Stimulated activated CD4-positive, alpha-beta T cell treated with anti-CD3 and anti-CD28 coated beads, Interleukin-2, amount 100 ng/mL, for 48 hours (primary cell): ENCODE results near the gene SRSF12.
"Not testable (repeated sequence)": the region's sequence is repeated elsewhere in the genome, so short reads cannot be mapped to it uniquely, and the experiment has no call there.

Source experiments
- DNase-seq, 2 donors: peaks; one replicate each; pipeline ENCODE4 v3.0.0-alpha.2; 2020

The SRSF12 gene

GRCh38 chr6:89128256-89128671, 10.4 kb upstream of the SRSF12 start:
- not testable (repeated sequence) for DNase-seq

DNA sequence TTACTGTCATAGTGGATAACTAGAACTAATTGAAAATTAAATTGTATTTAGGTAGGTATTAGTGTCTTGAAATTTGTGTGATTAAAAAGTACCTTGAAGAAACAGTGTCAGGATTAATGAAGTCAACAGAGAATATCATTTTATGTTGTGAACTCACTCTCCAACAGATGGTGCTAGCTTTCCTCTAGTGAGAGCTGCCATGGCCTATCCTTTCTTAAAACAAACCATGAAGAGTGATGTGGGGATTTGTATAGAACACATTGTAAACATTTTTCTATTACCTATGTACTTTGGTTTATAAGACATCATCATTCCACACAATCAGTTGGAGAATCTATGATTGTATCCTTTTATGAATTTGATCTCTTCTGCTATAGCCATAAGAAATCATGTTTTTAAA, 4.8 kb upstream of the SRSF12 start:
- no peak for DNase-seq

DNA sequence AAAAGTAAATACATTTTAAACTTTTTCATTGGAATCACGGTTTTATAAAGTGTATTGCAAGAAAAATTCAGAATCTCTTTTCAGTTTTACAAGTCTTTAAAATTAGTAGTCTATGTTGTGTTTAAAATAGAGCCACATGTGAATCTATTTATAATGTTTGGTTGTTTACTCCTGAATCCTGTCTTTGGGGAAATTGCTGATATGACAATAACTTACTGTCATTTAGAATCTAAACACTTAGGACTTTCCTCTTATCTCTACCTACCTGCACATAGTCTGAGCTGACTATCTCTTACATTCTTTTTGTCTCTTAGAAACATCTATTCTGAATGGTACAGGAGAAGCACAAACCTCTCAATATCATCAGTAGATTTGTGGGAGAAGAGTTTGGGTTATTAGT, 4.1 kb upstream of the SRSF12 start:
- DNase-seq, result no peak

- no peak for DNase-seq
These were observed 2.5 kb upstream of the SRSF12 start for GRCh38 chr6:89120371-89120770.

- no peak for DNase-seq
These were observed 1.1 kb upstream of the SRSF12 start for GRCh38 chr6:89118931-89119330.

GRCh38 chr6:89116702-89117101, 1.2 kb downstream of the SRSF12 start:
- no peak for DNase-seq

- DNase-seq, result no peak
These were observed 5.9 kb downstream of the SRSF12 start for GRCh38 chr6:89111933-89112332.

GRCh38 chr6:89110284-89110683, 7.6 kb downstream of the SRSF12 start:
- no peak for DNase-seq

DNA sequence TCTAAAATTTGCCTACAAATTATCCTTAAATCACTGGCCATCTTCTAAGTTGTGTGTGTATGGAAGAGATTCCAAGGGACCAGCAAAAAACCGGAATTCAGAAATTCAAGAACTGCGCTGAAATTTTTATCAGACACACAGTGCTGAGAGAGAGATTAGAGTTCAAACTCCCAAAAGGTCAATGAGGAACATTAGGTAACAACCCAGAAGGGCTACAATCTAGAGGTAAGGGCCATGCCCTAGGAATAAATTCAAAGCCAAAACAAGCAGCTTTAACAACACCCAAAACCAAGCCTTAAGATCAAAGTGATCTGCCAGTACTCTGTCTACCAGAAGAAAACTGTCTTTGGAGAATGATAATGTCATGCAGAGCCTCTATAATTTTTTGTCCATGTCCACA, 17.8 kb downstream of the SRSF12 start:
- no peak for DNase-seq

- no peak for DNase-seq
These were observed 19.4 kb downstream of the SRSF12 start for GRCh38 chr6:89098461-89098860.

GRCh38 chr6:89087881-89088280, 30.0 kb downstream of the SRSF12 start:
- DNase-seq, result no peak

- no peak for DNase-seq
These were observed 32.3 kb downstream of the SRSF12 start for GRCh38 chr6:89085409-89086205.

DNA sequence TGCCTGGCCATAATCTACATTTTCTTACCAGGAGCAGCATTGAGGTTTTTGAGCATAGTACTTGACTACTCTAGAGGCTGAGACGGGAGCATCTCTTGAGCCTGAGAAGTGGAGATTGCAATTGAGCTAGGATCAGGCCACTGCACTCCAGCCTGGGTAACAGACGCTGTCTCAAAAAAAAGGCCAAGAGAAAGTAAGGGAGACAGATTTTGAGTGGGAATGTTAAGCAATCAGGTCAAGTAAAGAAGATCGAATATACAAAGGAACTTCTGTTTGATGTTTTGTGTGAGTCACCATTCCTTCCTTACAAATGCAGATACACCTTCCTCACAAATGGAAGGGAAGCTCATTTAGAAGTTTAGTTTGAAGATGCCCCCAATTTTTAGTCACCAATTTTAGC, 32.9 kb downstream of the SRSF12 start:
- DNase-seq, result no peak

DNA sequence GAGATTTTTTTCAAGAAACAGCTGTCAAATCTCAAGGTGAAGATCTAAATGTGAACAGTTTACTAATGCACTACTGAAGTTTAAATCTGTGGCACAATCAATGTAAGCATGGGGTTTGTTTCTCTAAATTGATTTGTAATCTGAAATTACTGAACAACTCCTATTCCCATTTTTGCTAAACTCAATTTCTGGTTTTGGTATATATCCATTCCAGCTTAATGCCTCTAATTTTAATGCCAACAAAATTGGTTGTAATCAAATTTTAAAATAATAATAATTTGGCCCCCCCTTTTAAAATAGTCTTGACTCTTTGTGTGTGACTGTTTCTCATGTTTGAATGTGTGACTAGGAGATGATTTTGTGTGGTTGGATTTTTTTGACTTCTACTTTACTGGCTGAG, 33.3 kb downstream of the SRSF12 start:
- no peak for DNase-seq

DNA sequence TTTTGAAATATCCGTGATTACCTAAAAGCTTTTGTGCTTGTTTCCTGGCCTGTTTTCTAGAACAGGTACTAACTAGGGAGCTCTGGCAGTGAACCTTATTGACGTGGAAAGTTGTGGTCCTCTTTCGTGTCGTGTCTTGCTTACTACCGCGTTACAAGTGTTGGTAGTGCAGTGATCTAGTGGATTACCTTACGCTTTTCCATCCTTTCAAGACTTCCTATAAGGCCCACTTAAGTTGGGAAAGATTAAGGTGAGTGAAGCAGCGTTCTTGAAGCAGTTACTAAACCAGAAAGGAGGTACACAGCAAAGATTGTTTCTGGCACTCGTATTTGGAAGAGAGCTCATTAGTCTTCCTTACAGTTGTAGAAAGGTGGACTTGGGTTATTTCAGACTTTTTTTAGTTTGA, 35.4 kb downstream of the SRSF12 start:
- DNase-seq, result no peak

GRCh38 chr6:89081423-89082322, 36.2 kb downstream of the SRSF12 start:
- DNase-seq, result peak; percentile 99

DNA sequence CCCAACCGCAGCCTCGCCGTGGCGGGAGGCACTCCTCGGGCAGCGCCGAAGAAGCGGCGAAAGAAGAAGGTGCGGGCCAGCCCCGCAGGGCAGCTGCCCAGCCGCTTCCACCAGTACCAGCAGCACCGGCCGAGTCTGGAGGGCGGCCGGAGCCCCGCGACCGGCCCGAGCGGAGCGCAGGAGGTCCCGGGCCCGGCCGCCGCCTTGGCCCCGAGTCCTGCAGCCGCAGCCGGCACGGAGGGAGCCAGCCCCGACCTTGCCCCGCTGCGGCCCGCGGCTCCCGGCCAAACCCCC, 36.8 kb downstream of the SRSF12 start:
- DNase-seq, result no peak

DNA sequence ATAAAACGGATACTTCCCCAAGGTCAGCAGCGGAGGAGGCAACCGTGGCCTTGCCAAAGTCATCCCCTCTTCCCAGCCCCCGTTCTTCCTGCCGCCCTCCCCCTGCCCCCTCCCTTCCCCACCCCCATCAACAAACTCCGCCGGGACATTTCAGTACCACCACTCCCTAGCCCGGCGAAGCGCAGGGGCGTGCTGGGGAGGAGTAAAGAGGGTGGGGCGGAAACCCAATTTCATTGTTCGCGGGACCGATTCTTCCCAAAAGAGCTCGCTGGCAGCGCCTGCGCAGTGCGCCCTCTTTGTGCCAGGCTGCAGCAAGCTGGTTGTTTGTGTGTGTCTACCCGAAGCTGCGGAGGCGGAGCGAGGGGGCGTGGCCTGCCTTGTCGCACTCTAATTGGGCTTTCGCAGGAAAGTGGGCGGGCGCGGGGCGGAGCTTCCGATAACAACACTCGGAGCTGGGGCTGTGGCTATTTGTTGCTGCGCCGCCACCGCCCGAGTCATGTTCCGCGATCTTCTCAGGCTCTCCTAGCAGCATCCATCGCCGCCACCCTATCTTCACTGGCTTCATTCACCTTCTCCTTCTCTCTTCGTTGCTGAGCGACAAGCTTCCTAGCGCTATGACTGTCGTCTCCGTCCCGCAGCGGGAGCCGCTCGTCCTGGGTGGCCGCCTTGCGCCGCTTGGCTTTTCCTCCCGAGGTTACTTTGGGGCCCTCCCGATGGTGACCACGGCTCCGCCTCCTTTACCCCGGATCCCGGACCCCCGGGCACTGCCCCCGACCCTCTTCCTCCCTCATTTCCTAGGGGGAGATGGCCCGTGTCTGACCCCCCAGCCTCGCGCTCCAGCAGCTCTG, 37.4 kb downstream of the SRSF12 start, which contains the start of gene PNRC1:
Gene PNRC1, plus strand, starts transcription at position 471 of the 848 bp plus-strand sequence. Its CDS starts 144 bp downstream, at position 615.
- DNase-seq, result peak; percentile 100

DNA sequence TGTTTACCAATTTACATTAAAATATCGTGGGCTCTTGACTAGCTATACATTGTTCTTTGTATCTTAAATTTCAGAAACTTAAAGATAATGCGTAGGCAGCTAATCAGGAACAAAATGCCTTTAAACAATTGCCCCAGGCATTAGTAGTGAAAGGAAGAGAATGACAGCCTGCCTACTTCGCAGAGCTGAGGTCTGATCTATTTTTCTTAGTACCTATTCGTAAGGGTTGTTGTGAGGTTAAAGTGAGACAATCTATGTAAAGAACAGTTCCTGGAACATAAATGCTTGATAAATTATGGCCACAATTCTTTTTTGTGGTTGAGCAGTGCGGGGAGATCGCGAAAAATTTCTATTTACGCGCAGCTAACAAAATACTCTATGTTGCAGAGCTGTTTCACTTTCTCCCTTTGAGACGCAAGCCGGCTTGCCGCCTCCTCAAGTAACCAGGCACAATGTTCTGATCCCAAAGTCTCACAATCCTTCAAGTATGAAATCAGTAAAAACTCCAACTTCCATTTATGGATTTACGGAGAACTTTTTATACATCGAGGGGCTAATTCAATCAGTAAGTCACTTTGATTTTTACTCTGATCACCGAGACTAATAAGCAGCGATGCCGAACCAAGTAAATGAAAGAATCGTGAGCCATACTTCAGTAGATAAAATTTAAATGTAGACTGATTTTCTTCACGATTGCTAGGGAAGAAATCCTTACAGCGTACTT, 38.2 kb downstream of the SRSF12 start:
- DNase-seq, result no peak

DNA sequence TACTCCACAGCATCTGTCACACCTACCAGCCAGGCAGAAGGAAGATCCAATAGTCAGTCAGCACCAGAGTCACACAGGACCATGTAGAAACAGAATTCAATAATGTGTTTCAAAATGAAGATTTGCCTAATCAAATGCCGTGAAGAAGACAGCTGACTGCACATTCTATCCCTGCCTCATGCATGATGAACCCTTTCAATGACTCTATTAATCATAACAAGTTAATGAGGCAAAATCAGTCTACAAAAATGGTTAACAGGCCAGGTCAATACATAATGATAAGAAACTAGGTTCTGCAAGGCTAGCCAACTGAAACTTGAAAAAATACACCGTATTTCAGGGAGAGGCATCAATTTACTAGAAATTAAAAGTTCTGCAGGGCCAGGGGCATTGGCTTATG, 44.0 kb downstream of the SRSF12 start:
- no peak for DNase-seq

DNA sequence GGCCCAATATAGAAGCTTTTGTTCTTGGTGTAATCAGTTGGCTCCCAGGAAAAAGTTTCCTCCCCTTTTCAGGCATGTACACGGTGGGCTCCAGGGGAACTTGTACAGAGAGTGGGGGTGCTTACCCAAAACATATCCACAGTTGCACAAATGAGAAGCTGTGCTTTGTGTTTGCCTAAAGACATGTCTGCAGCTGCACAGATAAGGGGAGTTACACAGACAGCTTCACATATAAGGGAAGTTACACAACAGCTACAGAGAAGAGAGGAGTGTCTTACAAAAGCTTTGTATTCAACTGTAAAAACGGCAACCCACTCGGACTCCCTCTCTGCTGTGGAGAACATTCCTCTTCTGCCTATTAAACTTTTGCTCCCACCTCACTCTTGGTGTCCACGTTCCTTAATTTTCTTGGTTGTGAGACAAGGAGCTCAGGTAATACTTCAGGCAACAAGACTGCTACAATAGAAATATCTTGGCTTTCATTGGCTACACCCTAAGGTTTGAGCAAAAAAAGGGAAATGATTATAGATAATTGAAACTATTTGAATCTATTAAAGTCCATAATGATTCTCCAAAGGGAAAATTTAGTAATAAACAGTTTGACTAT, 44.8 kb downstream of the SRSF12 start:
- DNase-seq, result no peak

DNA sequence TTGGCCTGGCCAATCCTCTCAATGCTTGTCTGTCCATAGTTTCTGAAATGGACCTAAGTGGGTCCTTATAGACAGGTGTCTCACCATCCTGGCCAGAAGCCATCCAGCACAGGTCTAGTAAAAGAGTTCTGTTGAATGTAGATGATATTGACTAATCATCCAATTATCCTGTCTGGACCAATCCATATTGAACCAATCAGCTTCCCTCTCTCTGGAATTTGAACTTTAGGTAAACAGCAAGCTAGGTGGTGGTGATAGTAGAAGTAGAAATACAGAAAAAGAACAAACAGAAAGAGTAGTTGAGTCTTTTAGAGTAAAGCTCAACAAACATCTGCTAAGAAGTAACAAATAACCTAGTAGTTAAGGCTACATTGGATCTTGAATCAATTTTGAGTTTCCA, 46.8 kb downstream of the SRSF12 start:
- no peak for DNase-seq
